Naive thymus-derived CD4-positive, alpha-beta T cell (primary cell): ENCODE results near the gene BRCA2. TPM values are rescaled to one million over a fixed set of nuclear protein-coding genes. Genes with fewer than 3 reads are reported as not detected.

Experiments
- ATAC-seq: fragments of 150-1000 bp; cut with Tn5 transposase; 2 replicates; pipeline ENCODE4 v1.10.0; 2021; ENCODE audit warnings: mild to moderate bottlenecking, moderate library complexity
- CTCF ChIA-PET: fragments of 350-600 bp; sonication (Branson Sonifier 250); formaldehyde crosslinking; loops from one replicate; lab custom pipeline; 2021; ENCODE audit warnings: antibody characterized with exemption; lab: Charles Lee
- POLR2A ChIA-PET: fragments of 350-600 bp; sonication (Branson Sonifier 250); formaldehyde crosslinking; loops from one replicate; lab custom pipeline; 2021; ENCODE audit warnings: antibody characterized with exemption, inconsistent platforms; lab: Charles Lee
- DNase-seq, 9 donors: peaks; one replicate each; pipeline versions ENCODE4 v3.0.0 to v3.0.0-alpha.2; 2020 to 2022; ENCODE audit warnings: mixed read lengths in 1 of 9
- H3K27ac ChIP-seq: one replicate; pipeline ENCODE4 v1.7.0; 2013; ENCODE audit warnings: mild to moderate bottlenecking, low read depth, low read length, moderate library complexity
- H3K27me3 ChIP-seq, 2 donors: one replicate each; pipeline ENCODE4 v1.7.0; 2013; ENCODE audit warnings: low read length in 2 of 2, mild to moderate bottlenecking in 2 of 2, moderate library complexity in 2 of 2; ENCODE audit not compliant: control insufficient read depth in 2 of 2, insufficient read depth in 2 of 2
- H3K36me3 ChIP-seq, 3 experiments: 1 replicate in 2 of 3; 2 replicates in 1 of 3; pipeline ENCODE4 v1.7.0; 2013; ENCODE audit warnings: low read length in 3 of 3, mild to moderate bottlenecking in 3 of 3, moderate library complexity in 1 of 3; ENCODE audit not compliant: insufficient read depth in 3 of 3, control insufficient read depth in 2 of 3
- H3K4me1 ChIP-seq, 2 donors: one replicate each; pipeline ENCODE4 v1.7.0; 2013; ENCODE audit warnings: low read length in 2 of 2, mild to moderate bottlenecking in 2 of 2, moderate library complexity in 1 of 2; ENCODE audit not compliant: control insufficient read depth in 2 of 2, insufficient read depth in 2 of 2
- H3K4me3 ChIP-seq: 2 replicates; pipeline ENCODE4 v1.7.0; 2013; ENCODE audit warnings: mild to moderate bottlenecking, low read length
- H3K9me3 ChIP-seq, 3 experiments: 1 replicate in 2 of 3; 2 replicates in 1 of 3; pipeline ENCODE4 v1.7.0; 2013; ENCODE audit warnings: low read length in 3 of 3; ENCODE audit not compliant: control insufficient read depth in 2 of 3
- H3K27ac Mint-ChIP-seq, 9 donors: one replicate each; pipeline ENCODE4 v1.8.0; 2020 to 2022; ENCODE audit warnings: mixed read lengths in 9 of 9, mild to moderate bottlenecking in 8 of 9, moderate library complexity in 5 of 9, inconsistent platforms in 2 of 9
- H3K27me3 Mint-ChIP-seq, 5 donors: one replicate each; pipeline ENCODE4 v1.8.0; 2021 to 2022; ENCODE audit warnings: mixed read lengths in 5 of 5, mild to moderate bottlenecking in 1 of 5
- H3K36me3 Mint-ChIP-seq, 5 donors: one replicate each; pipeline ENCODE4 v1.8.0; 2020 to 2022; ENCODE audit warnings: mixed read lengths in 5 of 5, mild to moderate bottlenecking in 3 of 5, inconsistent platforms in 1 of 5
- H3K4me1 Mint-ChIP-seq, 7 donors: one replicate each; pipeline ENCODE4 v1.8.0; 2020 to 2022; ENCODE audit warnings: mixed read lengths in 7 of 7, mild to moderate bottlenecking in 3 of 7, inconsistent platforms in 1 of 7
- H3K4me3 Mint-ChIP-seq, 10 donors: one replicate each; pipeline ENCODE4 v1.8.0; 2020 to 2022; ENCODE audit warnings: mild to moderate bottlenecking in 10 of 10, mixed read lengths in 10 of 10, moderate library complexity in 6 of 10, inconsistent platforms in 2 of 10
- H3K9me3 Mint-ChIP-seq, 11 donors: one replicate each; pipeline ENCODE4 v1.8.0; 2020 to 2022; ENCODE audit warnings: mixed read lengths in 11 of 11, mild to moderate bottlenecking in 4 of 11, inconsistent platforms in 1 of 11, moderate library complexity in 1 of 11
- intact Hi-C, 2 donors: fragments of 100-400 bp; cut with micrococcal nuclease; formaldehyde crosslinking; loops; one replicate each; pipeline ENCODE4 v1.15.1; 2023
- polyA plus RNA-seq, 2 donors: library from polyadenylated mRNA; unstranded; fragments of 300-500 nt; fragmentation: Illumina TruSeq; gene quantifications; one replicate each; pipeline ENCODE4 v1.2.3, GENCODE V29; 2021
- total RNA-seq, 6 experiments: library from RNA in 5 of 6; stranded (reverse) in 5 of 6; gene quantifications; 1 replicate in 5 of 6; 2 replicates in 1 of 6; pipeline ENCODE4 v1.2.3 and lab custom pipeline; 2021 to 2026

Gene BRCA2
- total and polyA plus RNA-seq, 7 experiments from 2014 or later, result 1.1 to 19.9 (median 3.3) TPM

DNA sequence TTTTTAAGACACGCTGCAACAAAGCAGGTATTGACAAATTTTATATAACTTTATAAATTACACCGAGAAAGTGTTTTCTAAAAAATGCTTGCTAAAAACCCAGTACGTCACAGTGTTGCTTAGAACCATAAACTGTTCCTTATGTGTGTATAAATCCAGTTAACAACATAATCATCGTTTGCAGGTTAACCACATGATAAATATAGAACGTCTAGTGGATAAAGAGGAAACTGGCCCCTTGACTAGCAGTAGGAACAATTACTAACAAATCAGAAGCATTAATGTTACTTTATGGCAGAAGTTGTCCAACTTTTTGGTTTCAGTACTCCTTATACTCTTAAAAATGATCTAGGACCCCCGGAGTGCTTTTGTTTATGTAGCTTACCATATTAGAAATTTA, 1.2 kb downstream of the BRCA2 start:
- POLR2A ChIA-PET, result interaction anchor here (3.5 kb wide), 1 partner anchor 111 kb away, joined by 55 read pairs; the partner anchor contains the start of gene N4BP2L1
- H3K4me3 ChIP-seq, result peak overlapping the region; percentile 94
- H3K9me3 ChIP-seq, result no peaks in the 10 kb centered on the region
- DNase-seq, result no peak
- Mint-ChIP-seq H3K27ac (peak overlapping the region in 1 of 9 donors; percentile 100), H3K36me3 (peaks cover 0 to 18% (median 7%) of the 10 kb centered on the region in 5 donors), H3K9me3 (no peaks in the 10 kb centered on the region), H3K4me1 (peaks cover 3 to 45% (median 7%) of the 10 kb centered on the region in 7 donors), H3K4me3 (peak overlapping the region; percentile 23 to 97 (median 82)), H3K27me3 (no peaks in the 10 kb centered on the region)
- intact Hi-C loops, result loop anchor here (5.0 kb wide), 7 partner anchors 36 to 1501 kb away; partner anchors contain the start of genes HSPH1 (in 1 of the 2) and RFC3 (in 1 of the 2)
- H3K27ac ChIP-seq, result no peak overlapping the region
- ATAC-seq, result no peak
- CTCF ChIA-PET, result no interaction called here
- peaks cover 7 to 8% of the 10 kb centered on the region in 2 donors for H3K4me1 ChIP-seq
- peaks cover 0 to 5% (median 0%) of the 10 kb centered on the region in 3 experiments for H3K36me3 ChIP-seq
- H3K27me3 ChIP-seq, result no peaks in the 10 kb centered on the region

DNA sequence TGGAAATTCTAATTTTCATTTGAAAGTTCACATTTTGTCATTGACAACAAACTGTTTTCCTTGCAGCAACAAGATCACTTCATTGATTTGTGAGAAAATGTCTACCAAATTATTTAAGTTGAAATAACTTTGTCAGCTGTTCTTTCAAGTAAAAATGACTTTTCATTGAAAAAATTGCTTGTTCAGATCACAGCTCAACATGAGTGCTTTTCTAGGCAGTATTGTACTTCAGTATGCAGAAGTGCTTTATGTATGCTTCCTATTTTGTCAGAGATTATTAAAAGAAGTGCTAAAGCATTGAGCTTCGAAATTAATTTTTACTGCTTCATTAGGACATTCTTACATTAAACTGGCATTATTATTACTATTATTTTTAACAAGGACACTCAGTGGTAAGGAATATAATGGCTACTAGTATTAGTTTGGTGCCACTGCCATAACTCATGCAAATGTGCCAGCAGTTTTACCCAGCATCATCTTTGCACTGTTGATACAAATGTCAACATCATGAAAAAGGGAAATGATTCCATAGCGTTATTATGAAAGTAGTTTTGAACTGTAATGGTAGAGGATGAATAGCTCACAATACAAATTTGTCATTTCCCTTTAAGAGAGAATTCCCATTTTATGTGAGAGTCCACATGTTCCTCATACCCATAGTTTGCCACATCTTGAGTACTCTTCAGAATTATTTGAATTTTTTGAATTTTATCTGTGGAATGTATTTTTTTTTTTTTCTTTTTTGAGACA, 2.6 kb downstream of the BRCA2 start:
- Histone ChIP-seq H3K4me1 (peaks cover 7 to 8% of the 10 kb centered on the region in 2 donors), H3K27me3 (no peaks in the 10 kb centered on the region), H3K9me3 (no peaks in the 10 kb centered on the region), H3K27ac (no peak overlapping the region), H3K36me3 (peaks cover 0 to 5% (median 0%) of the 10 kb centered on the region in 3 experiments), H3K4me3 (no peak overlapping the region)
- ChIA-PET CTCF (no interaction called here), POLR2A (interaction anchor here (1.0 kb wide), 1 partner anchor 110 kb away, joined by 3 read pairs; the partner anchor contains the start of gene N4BP2L1)
- DNase-seq, result no peak
- no peak overlapping the region for H3K4me3 Mint-ChIP-seq
- H3K4me1 Mint-ChIP-seq, result peaks cover 3 to 45% (median 7%) of the 10 kb centered on the region in 7 donors
- intact Hi-C loops, result loop anchor here (5.0 kb wide), 7 partner anchors 34 to 1499 kb away; partner anchors contain the start of genes HSPH1 (in 1 of the 2) and RFC3 (in 1 of the 2)
- H3K27me3 Mint-ChIP-seq, result no peaks in the 10 kb centered on the region
- peaks cover 0 to 22% (median 7%) of the 10 kb centered on the region in 5 donors for H3K36me3 Mint-ChIP-seq
- H3K9me3 Mint-ChIP-seq, result no peaks in the 10 kb centered on the region
- no peak overlapping the region for H3K27ac Mint-ChIP-seq
- no peak for ATAC-seq

GRCh38 chr13:32320528-32320927, 5.2 kb downstream of the BRCA2 start:
- peaks cover 7 to 8% of the 10 kb centered on the region in 2 donors for H3K4me1 ChIP-seq
- Mint-ChIP-seq H3K4me3 (peak overlapping the region in 1 of 10 donors; percentile 8), H3K27ac (no peak overlapping the region), H3K36me3 (peaks cover 0 to 30% (median 0%) of the 10 kb centered on the region in 5 donors), H3K4me1 (peaks cover 0 to 39% (median 0%) of the 10 kb centered on the region in 7 donors), H3K27me3 (no peaks in the 10 kb centered on the region), H3K9me3 (no peaks in the 10 kb centered on the region)
- intact Hi-C loops, result no loop called here
- H3K4me3 ChIP-seq, result no peak overlapping the region
- DNase-seq (no peak), ATAC-seq (no peak)
- no peaks in the 10 kb centered on the region for H3K9me3 ChIP-seq
- no peak overlapping the region for H3K27ac ChIP-seq
- H3K36me3 ChIP-seq, result peaks cover 0 to 2% (median 0%) of the 10 kb centered on the region in 3 experiments
- ChIA-PET POLR2A (interaction anchor here (0.9 kb wide), 1 partner anchor 106 kb away, joined by 4 read pairs; no protein-coding TSS in a partner anchor), CTCF (no interaction called here)
- H3K27me3 ChIP-seq, result no peaks in the 10 kb centered on the region

DNA sequence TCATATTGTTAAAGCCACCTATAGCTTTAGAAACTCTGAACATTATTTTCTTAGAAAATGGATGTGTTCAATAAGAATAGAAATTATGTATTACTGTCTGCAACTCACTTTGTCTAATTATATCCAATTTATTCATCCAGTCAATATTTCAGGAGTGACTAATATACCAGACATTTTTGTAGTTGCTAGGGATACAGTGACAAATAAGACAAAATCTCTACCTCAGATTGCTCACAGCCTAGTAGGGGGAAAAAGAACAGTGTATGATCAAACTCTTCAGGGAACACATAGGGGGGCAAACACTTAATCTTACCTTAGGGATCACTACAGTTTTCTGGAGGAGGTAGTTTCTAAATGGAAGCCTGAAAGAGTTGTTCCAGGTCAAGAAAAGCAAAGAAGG, 8.6 kb downstream of the BRCA2 start:
- Mint-ChIP-seq H3K36me3 (peaks cover 0 to 31% (median 0%) of the 10 kb centered on the region in 5 donors), H3K27ac (peak overlapping the region in 1 of 9 donors; percentile 12), H3K4me3 (no peak overlapping the region), H3K9me3 (no peaks in the 10 kb centered on the region), H3K27me3 (no peaks in the 10 kb centered on the region), H3K4me1 (peaks cover 0 to 25% (median 0%) of the 10 kb centered on the region in 7 donors)
- ChIA-PET CTCF (no interaction called here), POLR2A (no interaction called here)
- ATAC-seq (no peak), DNase-seq (no peak)
- intact Hi-C loops, result no loop called here
- Histone ChIP-seq H3K36me3 (no peaks in the 10 kb centered on the region), H3K27me3 (no peaks in the 10 kb centered on the region), H3K27ac (no peak overlapping the region), H3K4me1 (no peaks in the 10 kb centered on the region), H3K4me3 (no peak overlapping the region), H3K9me3 (no peaks in the 10 kb centered on the region)

DNA sequence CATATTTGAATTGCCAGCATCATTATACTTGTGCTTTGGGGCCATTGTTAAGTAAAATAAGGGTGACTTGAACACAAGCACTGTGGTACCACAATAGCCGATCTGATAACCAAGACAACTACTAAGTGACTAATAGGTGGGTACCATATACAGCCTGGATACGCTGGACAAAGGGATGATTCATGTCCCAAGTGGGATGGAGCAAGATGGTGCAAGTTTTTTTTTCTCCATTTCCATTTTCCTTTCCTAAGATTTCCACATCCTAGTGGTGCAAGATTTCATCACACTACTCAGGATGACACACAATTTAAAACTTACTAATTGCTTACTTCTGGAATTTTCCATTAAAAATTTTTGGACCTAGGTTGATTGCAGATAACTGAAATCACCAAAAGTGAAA, 15.1 kb downstream of the BRCA2 start:
- no peaks in the 10 kb centered on the region for H3K36me3 ChIP-seq
- H3K9me3 ChIP-seq, result no peaks in the 10 kb centered on the region
- peaks cover 0 to 8% (median 0%) of the 10 kb centered on the region in 7 donors for H3K4me1 Mint-ChIP-seq
- H3K9me3 Mint-ChIP-seq, result peaks cover 0 to 9% (median 0%) of the 10 kb centered on the region in 11 donors
- POLR2A ChIA-PET, result interaction anchor here (1.0 kb wide), 1 partner anchor 16 kb away, joined by 3 read pairs; no protein-coding TSS in a partner anchor
- DNase-seq (no peak), ATAC-seq (no peak)
- H3K4me3 ChIP-seq, result no peak overlapping the region
- CTCF ChIA-PET, result no interaction called here
- H3K27me3 Mint-ChIP-seq, result no peaks in the 10 kb centered on the region
- peaks cover 0 to 42% (median 25%) of the 10 kb centered on the region in 5 donors for H3K36me3 Mint-ChIP-seq
- H3K27ac ChIP-seq, result no peak overlapping the region
- intact Hi-C loops, result no loop called here
- no peaks in the 10 kb centered on the region for H3K27me3 ChIP-seq
- no peak overlapping the region for H3K27ac Mint-ChIP-seq
- no peaks in the 10 kb centered on the region for H3K4me1 ChIP-seq
- H3K4me3 Mint-ChIP-seq, result no peak overlapping the region

- H3K4me3 ChIP-seq, result no peak overlapping the region
- no peaks in the 10 kb centered on the region for H3K36me3 ChIP-seq
- DNase-seq (no peak), ATAC-seq (peak; percentile 47)
- no peak overlapping the region for H3K27ac ChIP-seq
- H3K27me3 ChIP-seq, result no peaks in the 10 kb centered on the region
- ChIA-PET POLR2A (interaction anchor here (0.6 kb wide), 1 partner anchor 348 kb away, joined by 3 read pairs; no protein-coding TSS in a partner anchor), CTCF (no interaction called here)
- peaks cover 0 to 38% (median 6%) of the 10 kb centered on the region in 11 donors for H3K9me3 Mint-ChIP-seq
- H3K27me3 Mint-ChIP-seq, result no peaks in the 10 kb centered on the region
- H3K9me3 ChIP-seq, result no peaks in the 10 kb centered on the region
- H3K36me3 Mint-ChIP-seq, result peaks cover 0 to 74% (median 43%) of the 10 kb centered on the region in 5 donors
- H3K4me1 Mint-ChIP-seq, result peaks cover 0 to 8% (median 0%) of the 10 kb centered on the region in 7 donors
- H3K27ac Mint-ChIP-seq, result no peak overlapping the region
- H3K4me1 ChIP-seq, result no peaks in the 10 kb centered on the region
- intact Hi-C loops, result no loop called here
- H3K4me3 Mint-ChIP-seq, result no peak overlapping the region
Measured at GRCh38 chr13:32334671-32335070, 19.4 kb downstream of the BRCA2 start.
